ENCODE data around the gene FTHL17.

DNA sequence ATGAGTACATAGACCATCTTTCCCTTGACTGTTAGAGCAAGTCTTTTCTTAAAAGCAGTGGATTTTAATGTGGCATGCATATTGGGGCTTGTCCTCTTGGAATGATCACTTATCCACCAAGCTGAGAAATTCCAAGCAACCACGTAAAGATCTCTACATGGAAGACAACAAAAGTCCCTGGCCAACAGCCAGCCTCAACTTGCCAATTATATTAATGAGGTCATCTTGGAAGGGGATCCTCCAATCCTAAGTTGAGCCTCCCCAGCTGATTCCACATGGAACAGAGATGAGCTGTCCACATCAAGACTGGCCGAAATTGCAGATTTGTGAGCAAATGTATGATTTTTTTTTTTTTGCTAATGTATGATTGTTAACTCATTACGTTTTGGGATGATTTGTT, 20.6 kb upstream of the FTHL17 start:
- TF ChIP-seq, protein P1, sequence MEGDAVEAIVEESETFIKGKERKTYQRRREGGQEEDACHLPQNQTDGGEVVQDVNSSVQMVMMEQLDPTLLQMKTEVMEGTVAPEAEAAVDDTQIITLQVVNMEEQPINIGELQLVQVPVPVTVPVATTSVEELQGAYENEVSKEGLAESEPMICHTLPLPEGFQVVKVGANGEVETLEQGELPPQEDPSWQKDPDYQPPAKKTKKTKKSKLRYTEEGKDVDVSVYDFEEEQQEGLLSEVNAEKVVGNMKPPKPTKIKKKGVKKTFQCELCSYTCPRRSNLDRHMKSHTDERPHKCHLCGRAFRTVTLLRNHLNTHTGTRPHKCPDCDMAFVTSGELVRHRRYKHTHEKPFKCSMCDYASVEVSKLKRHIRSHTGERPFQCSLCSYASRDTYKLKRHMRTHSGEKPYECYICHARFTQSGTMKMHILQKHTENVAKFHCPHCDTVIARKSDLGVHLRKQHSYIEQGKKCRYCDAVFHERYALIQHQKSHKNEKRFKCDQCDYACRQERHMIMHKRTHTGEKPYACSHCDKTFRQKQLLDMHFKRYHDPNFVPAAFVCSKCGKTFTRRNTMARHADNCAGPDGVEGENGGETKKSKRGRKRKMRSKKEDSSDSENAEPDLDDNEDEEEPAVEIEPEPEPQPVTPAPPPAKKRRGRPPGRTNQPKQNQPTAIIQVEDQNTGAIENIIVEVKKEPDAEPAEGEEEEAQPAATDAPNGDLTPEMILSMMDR (IDR thresholded peaks at IDR 0.05): no peak
- TF ChIP-seq POLR2A (IDR thresholded peaks at IDR 0.05): no peak
